HepG2 (cell line): Measurements from ENCODE around the gene NRN1L. TPM values are rescaled to one million over a fixed set of nuclear protein-coding genes. Genes with fewer than 3 reads are reported as not detected.

ENCODE experiments used
- CEBPB ChIP-seq: IDR thresholded peaks from 2 replicates; pipeline ENCODE4 v1.6.1; 2011; ENCODE audit warnings: low read depth, low read length, improper control_type of control experiment, borderline replicate concordance
- DMAP1 ChIP-seq: IDR thresholded peaks from 2 replicates; pipeline ENCODE4 v1.6.1; 2016
- GATAD1 ChIP-seq: IDR thresholded peaks from 2 replicates; pipeline ENCODE4 v1.6.1; 2016; ENCODE audit warnings: missing genetic modification reagents, missing compliant biosample characterization
- GFI1 ChIP-seq: sonication (generic); formaldehyde crosslinking; IDR thresholded peaks from 2 replicates; pipeline ENCODE4 v1.5.0; 2020; ENCODE audit warnings: missing genetic modification reagents, mild to moderate bottlenecking, borderline replicate concordance
- GPBP1L1 ChIP-seq: sonication (generic); formaldehyde crosslinking; IDR thresholded peaks from 2 replicates; pipeline ENCODE4 v1.5.0; 2020; ENCODE audit warnings: mild to moderate bottlenecking, missing genetic modification reagents
- HES4 ChIP-seq: sonication (generic); formaldehyde crosslinking; IDR thresholded peaks from 2 replicates; pipeline ENCODE4 v1.9.0; 2021; ENCODE audit warnings: mild to moderate bottlenecking, missing genetic modification reagents, borderline replicate concordance
- KMT2A ChIP-seq: sonication (generic); formaldehyde crosslinking; IDR thresholded peaks from 2 replicates; pipeline ENCODE4 v1.4.0; 2020; ENCODE audit warnings: missing genetic modification reagents
- MAF1 ChIP-seq: sonication (generic); formaldehyde crosslinking; IDR thresholded peaks from 2 replicates; pipeline ENCODE4 v1.5.0; 2020; ENCODE audit warnings: missing genetic modification reagents, borderline replicate concordance
- MTF2 ChIP-seq: sonication (generic); formaldehyde crosslinking; IDR thresholded peaks from 2 replicates; pipeline ENCODE4 v1.5.0; 2020; ENCODE audit warnings: missing genetic modification reagents, borderline replicate concordance
- NFE2L1 ChIP-seq: sonication (generic); formaldehyde crosslinking; IDR thresholded peaks from 2 replicates; pipeline ENCODE4 v1.4.0; 2020; ENCODE audit warnings: missing genetic modification reagents, mild to moderate bottlenecking, borderline replicate concordance
- PITX1 ChIP-seq: sonication (generic); formaldehyde crosslinking; IDR thresholded peaks from 2 replicates; pipeline ENCODE4 v1.5.1; 2020; ENCODE audit warnings: mild to moderate bottlenecking, missing genetic modification reagents
- POLR2G ChIP-seq: fragments of 200-400 bp; formaldehyde crosslinking; IDR thresholded peaks from 2 replicates; pipeline ENCODE4 v1.6.1; 2018; ENCODE audit warnings: mild to moderate bottlenecking, low read depth, low read length, moderate library complexity
- RFXAP ChIP-seq: sonication (generic); formaldehyde crosslinking; IDR thresholded peaks from 2 replicates; pipeline ENCODE4 v1.4.0; 2020; ENCODE audit warnings: missing genetic modification reagents, borderline replicate concordance
- SMAD9 ChIP-seq: sonication (generic); formaldehyde crosslinking; IDR thresholded peaks from 2 replicates; pipeline ENCODE4 v1.5.1; 2020; ENCODE audit warnings: mild to moderate bottlenecking, missing genetic modification reagents
- SNAPC5 ChIP-seq: sonication (generic); formaldehyde crosslinking; IDR thresholded peaks from 2 replicates; pipeline ENCODE4 v1.8.1; 2023; ENCODE audit warnings: mild to moderate bottlenecking, missing genetic modification reagents, borderline replicate concordance
- SOX5 ChIP-seq: IDR thresholded peaks from 2 replicates; pipeline ENCODE4 v1.6.1; 2016; ENCODE audit warnings: borderline replicate concordance
- SPEN ChIP-seq: sonication (generic); formaldehyde crosslinking; IDR thresholded peaks from 2 replicates; pipeline ENCODE4 v1.5.1; 2020; ENCODE audit warnings: low read depth, mild to moderate bottlenecking, missing genetic modification reagents
- TBX2 ChIP-seq: sonication (generic); formaldehyde crosslinking; IDR thresholded peaks from 2 replicates; pipeline ENCODE4 v1.5.0; 2020; ENCODE audit warnings: missing genetic modification reagents, mild to moderate bottlenecking, borderline replicate concordance
- ZNF24 ChIP-seq: fragments of 450-650 bp; IDR thresholded peaks from 2 replicates; pipeline ENCODE4 v1.6.1; 2017; ENCODE audit warnings: antibody characterized with exemption, mild to moderate bottlenecking
- ZNF280B ChIP-seq: sonication (generic); formaldehyde crosslinking; IDR thresholded peaks from 2 replicates; pipeline ENCODE4 v1.5.0; 2020; ENCODE audit warnings: missing genetic modification reagents, mild to moderate bottlenecking, borderline replicate concordance
- ZNF382 ChIP-seq: sonication (generic); formaldehyde crosslinking; IDR thresholded peaks from 2 replicates; pipeline ENCODE4 v1.5.0; 2020; ENCODE audit warnings: missing genetic modification reagents, mild to moderate bottlenecking, borderline replicate concordance
- ZNF468 ChIP-seq: sonication (generic); formaldehyde crosslinking; IDR thresholded peaks from 2 replicates; pipeline ENCODE4 v1.8.0; 2022; ENCODE audit warnings: mild to moderate bottlenecking, moderate library complexity, missing genetic modification reagents
- ZNF629 ChIP-seq: sonication (generic); formaldehyde crosslinking; conservative IDR thresholded peaks from 2 replicates; pipeline ENCODE4 v1.5.0; 2020; ENCODE audit warnings: missing genetic modification reagents
- ZNF768 ChIP-seq: sonication (generic); formaldehyde crosslinking; IDR thresholded peaks from 2 replicates; pipeline ENCODE4 v1.4.0; 2020; ENCODE audit warnings: missing genetic modification reagents
- ZNF83 ChIP-seq: sonication (generic); formaldehyde crosslinking; IDR thresholded peaks from 2 replicates; pipeline ENCODE4 v1.4.0; 2020; ENCODE audit warnings: missing genetic modification reagents, mild to moderate bottlenecking, borderline replicate concordance
- ZSCAN21 ChIP-seq: sonication (generic); formaldehyde crosslinking; IDR thresholded peaks from 2 replicates; pipeline ENCODE4 v1.8.0; 2022; ENCODE audit warnings: mild to moderate bottlenecking, missing genetic modification reagents, moderate library complexity, borderline replicate concordance
- ZSCAN25 ChIP-seq: sonication (generic); formaldehyde crosslinking; IDR thresholded peaks from 2 replicates; pipeline ENCODE4 v1.8.0; 2022; ENCODE audit warnings: mild to moderate bottlenecking, missing genetic modification reagents
- ZSCAN31 ChIP-seq: sonication (generic); formaldehyde crosslinking; IDR thresholded peaks from 2 replicates; pipeline ENCODE4 v1.5.0; 2020; ENCODE audit warnings: low read depth, mild to moderate bottlenecking, missing genetic modification reagents
- polyA plus RNA-seq, 8 experiments: library from polyadenylated mRNA; depleted of rRNA in 3 of 8; stranded (reverse) in 7 of 8; unstranded in 1 of 8; fragments of >200 nt; fragmentation: Illumina TruSeq in 4 of 8; extraction: Trizol in 4 of 8; gene quantifications; 2 replicates each; pipeline versions ENCODE4 v1.2.1 to v1.2.3, GENCODE V29; 2011 to 2016; ENCODE audit warnings: low read depth in 4 of 8, missing spikeins in 1 of 8, mixed read lengths in 1 of 8; ENCODE audit not compliant: insufficient read depth in 1 of 8
- total RNA-seq, 5 experiments: library from RNA; depleted of rRNA; stranded (reverse); fragments of >200 nt; fragmentation: Illumina TruSeq; extraction: Trizol; gene quantifications; 2 replicates each; pipeline ENCODE4 v1.2.3, GENCODE V29; 2016; ENCODE audit warnings: low read depth in 1 of 5

Gene NRN1L
- total and polyA plus RNA-seq, 2 of the 13 experiments (the other 11 are each of a cell fraction or from before 2014, with no cell fraction given) = 0.53 to 1.2 TPM

GRCh38 chr16:67892899-67893742 is 8.4 kb downstream of the NRN1L start, which contains the start of gene PSKH1 (continued):
- TF ChIP-seq MAF1 (CRISPR knock-in tag) (peak; percentile 23), ZNF768 (CRISPR knock-in tag) (peak; percentile 69; the same call in 1 of the 2 replicates), POLR2G (peak; percentile 76), SNAPC5 (CRISPR knock-in tag) (peak; percentile 13; the same call in 1 of the 2 replicates), ZNF468 (CRISPR knock-in tag) (peak; percentile 82; the same call in 1 of the 2 replicates), ZNF629 (CRISPR knock-in tag) (0 out of 2 replicates have a peak, but pooled peaks have one; percentile 26), DMAP1 (CRISPR knock-in tag) (peak; percentile 14), GATAD1 (CRISPR knock-in tag) (peak; percentile 88), ZNF83 (CRISPR knock-in tag) (peak; percentile 74; the same call in 1 of the 2 replicates), KMT2A (CRISPR knock-in tag) (0 out of 2 replicates have a peak, but pooled peaks have one; percentile 59), TBX2 (peak; percentile 32; the same call in 1 of the 2 replicates), CEBPB (no peak), SPEN (peak; percentile 75; the same call in 1 of the 2 replicates), PITX1 (CRISPR knock-in tag) (no peak), ZSCAN21 (peak; percentile 81), GFI1 (CRISPR knock-in tag) (no peak; the same call in 1 of the 2 replicates), SMAD9 (CRISPR knock-in tag) (no peak), HES4 (CRISPR knock-in tag) (peak; percentile 94), RFXAP (peak; percentile 57; the same call in 1 of the 2 replicates), MTF2 (CRISPR knock-in tag) (no peak), ZNF280B (CRISPR knock-in tag) (no peak), NFE2L1 (CRISPR knock-in tag) (no peak), SOX5 (CRISPR knock-in tag) (no peak), ZSCAN25 (peak; percentile 2; the same call in 1 of the 2 replicates), GPBP1L1 (no peak), ZNF24 (no peak), ZNF382 (no peak), ZSCAN31 (CRISPR knock-in tag) (peak; percentile 87)
